Neural progenitor cell (in vitro differentiated cells): ENCODE results near the gene MMP21. TPM values are rescaled to one million over a fixed set of nuclear protein-coding genes. Genes with fewer than 3 reads are reported as not detected.

Experiments
- DNase-seq: peaks from one replicate; pipeline ENCODE4 v3.0.0-alpha.2; 2016; ENCODE audit warnings: low spot score
- H2AFZ ChIP-seq: fragments of 200-600 bp; sonication (generic); replicated peaks from 2 replicates; pipeline ENCODE4 v1.6.1; 2016; ENCODE audit warnings: antibody characterized with exemption
- H3F3A ChIP-seq: fragments of 200-600 bp; sonication (generic); 2 replicates; pipeline ENCODE4 v1.6.1; 2016; ENCODE audit warnings: antibody characterized with exemption, low read depth
- H3K27ac ChIP-seq: fragments of 200-600 bp; sonication (generic); 2 replicates; pipeline ENCODE4 v1.5.1; 2016; ENCODE audit warnings: mild to moderate bottlenecking
- H3K27me3 ChIP-seq: fragments of 200-600 bp; sonication (generic); 2 replicates; pipeline ENCODE4 v1.6.1; 2016; ENCODE audit warnings: mild to moderate bottlenecking, moderate library complexity
- H3K36me3 ChIP-seq: fragments of 200-600 bp; sonication (generic); 2 replicates; pipeline ENCODE4 v1.5.1; 2016
- H3K4me1 ChIP-seq: fragments of 200-600 bp; sonication (generic); 2 replicates; pipeline ENCODE4 v1.6.1; 2016; ENCODE audit warnings: mixed run types
- H3K4me2 ChIP-seq: fragments of 200-600 bp; sonication (generic); 2 replicates; pipeline ENCODE4 v1.6.1; 2016
- H3K4me3 ChIP-seq: fragments of 200-600 bp; sonication (generic); 2 replicates; pipeline ENCODE4 v1.5.1; 2016
- H3K79me2 ChIP-seq: fragments of 200-600 bp; sonication (generic); 2 replicates; pipeline ENCODE4 v1.6.1; 2016; ENCODE audit warnings: low read depth
- H3K9ac ChIP-seq: fragments of 200-600 bp; sonication (generic); 2 replicates; pipeline ENCODE4 v1.6.1; 2016
- H3K9me3 ChIP-seq: fragments of 200-600 bp; sonication (generic); 2 replicates; pipeline ENCODE4 v1.5.1; 2016; ENCODE audit warnings: low read depth
- H4K20me1 ChIP-seq: fragments of 200-600 bp; sonication (generic); 2 replicates; pipeline ENCODE4 v1.6.1; 2016; ENCODE audit warnings: low read depth
- H3K27ac Mint-ChIP-seq: 3 replicates; pipeline ENCODE4 v1.8.0; 2021; ENCODE audit warnings: mixed read lengths
- H3K27me3 Mint-ChIP-seq: 2 replicates; pipeline ENCODE4 v1.8.0; 2022; ENCODE audit warnings: low read depth, mild to moderate bottlenecking, inconsistent platforms, moderate library complexity, mixed read lengths; ENCODE audit not compliant: insufficient read depth
- H3K36me3 Mint-ChIP-seq: 3 replicates; pipeline ENCODE4 v1.8.0; 2021; ENCODE audit warnings: mixed read lengths
- H3K4me1 Mint-ChIP-seq: 3 replicates; pipeline ENCODE4 v1.8.0; 2021; ENCODE audit warnings: mixed read lengths
- H3K4me3 Mint-ChIP-seq: 3 replicates; pipeline ENCODE4 v1.8.0; 2021; ENCODE audit warnings: mild to moderate bottlenecking, moderate library complexity, mixed read lengths
- H3K9me3 Mint-ChIP-seq: 3 replicates; pipeline ENCODE4 v1.8.0; 2020; ENCODE audit warnings: mixed read lengths
- EZH2 ChIP-seq: fragments of 200-600 bp; sonication (generic); IDR thresholded peaks from 2 replicates; pipeline ENCODE4 v1.6.1; 2017; ENCODE audit warnings: antibody characterized with exemption, mild to moderate bottlenecking, moderate library complexity
- EZH2phosphoT487 ChIP-seq: fragments of 200-600 bp; sonication (generic); IDR thresholded peaks from 2 replicates; pipeline ENCODE4 v1.6.1; 2017; ENCODE audit warnings: antibody characterized with exemption
- total RNA-seq: library from RNA; depleted of rRNA; stranded (reverse); fragments of >200 nt; gene quantifications from 2 replicates; pipeline ENCODE4 v1.2.3, GENCODE V29; 2015; ENCODE audit warnings: low replicate concordance
- TF ChIP-seq, protein P1 (sequence below): fragments of 200-600 bp; sonication (generic); IDR thresholded peaks from 2 replicates; pipeline ENCODE4 v1.5.1; 2017; ENCODE audit warnings: antibody characterized with exemption, mild to moderate bottlenecking

Gene MMP21
- total RNA-seq, 1 donor from 2014 or later: not detected

- H3K36me3 ChIP-seq: peaks cover 46% of the 10 kb centered on the region
- no peaks in the 10 kb centered on the region for H3K9me3 ChIP-seq
- H3K79me2 ChIP-seq: no peaks in the 10 kb centered on the region
- TF ChIP-seq, protein P1, sequence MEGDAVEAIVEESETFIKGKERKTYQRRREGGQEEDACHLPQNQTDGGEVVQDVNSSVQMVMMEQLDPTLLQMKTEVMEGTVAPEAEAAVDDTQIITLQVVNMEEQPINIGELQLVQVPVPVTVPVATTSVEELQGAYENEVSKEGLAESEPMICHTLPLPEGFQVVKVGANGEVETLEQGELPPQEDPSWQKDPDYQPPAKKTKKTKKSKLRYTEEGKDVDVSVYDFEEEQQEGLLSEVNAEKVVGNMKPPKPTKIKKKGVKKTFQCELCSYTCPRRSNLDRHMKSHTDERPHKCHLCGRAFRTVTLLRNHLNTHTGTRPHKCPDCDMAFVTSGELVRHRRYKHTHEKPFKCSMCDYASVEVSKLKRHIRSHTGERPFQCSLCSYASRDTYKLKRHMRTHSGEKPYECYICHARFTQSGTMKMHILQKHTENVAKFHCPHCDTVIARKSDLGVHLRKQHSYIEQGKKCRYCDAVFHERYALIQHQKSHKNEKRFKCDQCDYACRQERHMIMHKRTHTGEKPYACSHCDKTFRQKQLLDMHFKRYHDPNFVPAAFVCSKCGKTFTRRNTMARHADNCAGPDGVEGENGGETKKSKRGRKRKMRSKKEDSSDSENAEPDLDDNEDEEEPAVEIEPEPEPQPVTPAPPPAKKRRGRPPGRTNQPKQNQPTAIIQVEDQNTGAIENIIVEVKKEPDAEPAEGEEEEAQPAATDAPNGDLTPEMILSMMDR: no peak
- TF ChIP-seq EZH2 (no peak), EZH2phosphoT487 (no peak)
- H3K4me2 ChIP-seq: no peak overlapping the region
- no peaks in the 10 kb centered on the region for H3F3A ChIP-seq
- H3K9ac ChIP-seq: no peak overlapping the region
- no peak overlapping the region for H3K27ac ChIP-seq
- Mint-ChIP-seq H3K27me3 (no peaks in the 10 kb centered on the region), H3K36me3 (peaks cover 26% of the 10 kb centered on the region), H3K27ac (no peak overlapping the region), H3K4me1 (peaks cover 3% of the 10 kb centered on the region), H3K9me3 (no peaks in the 10 kb centered on the region), H3K4me3 (no peak overlapping the region)
- H4K20me1 ChIP-seq: peaks cover 7% of the 10 kb centered on the region
- no peak for DNase-seq
- H3K4me1 ChIP-seq: no peaks in the 10 kb centered on the region
- H2AFZ ChIP-seq: no peak overlapping the region
- no peak overlapping the region for H3K4me3 ChIP-seq
- H3K27me3 ChIP-seq: no peaks in the 10 kb centered on the region
Measured at GRCh38 chr10:125734148-125734547, 41.5 kb downstream of the MMP21 start.

- H3K27ac Mint-ChIP-seq: no peak overlapping the region
- H4K20me1 ChIP-seq: no peaks in the 10 kb centered on the region
- H3K4me2 ChIP-seq: no peak overlapping the region
- H3K27me3 Mint-ChIP-seq: no peaks in the 10 kb centered on the region
- H3F3A ChIP-seq: no peaks in the 10 kb centered on the region
- no peak overlapping the region for H2AFZ ChIP-seq
- H3K4me1 Mint-ChIP-seq: no peaks in the 10 kb centered on the region
- H3K27ac ChIP-seq: no peak overlapping the region
- no peaks in the 10 kb centered on the region for H3K9me3 ChIP-seq
- no peaks in the 10 kb centered on the region for H3K9me3 Mint-ChIP-seq
- peaks cover 18% of the 10 kb centered on the region for H3K36me3 Mint-ChIP-seq
- no peaks in the 10 kb centered on the region for H3K4me1 ChIP-seq
- no peak overlapping the region for H3K9ac ChIP-seq
- no peak overlapping the region for H3K4me3 ChIP-seq
- H3K4me3 Mint-ChIP-seq: no peak overlapping the region
- no peak for DNase-seq
- no peaks in the 10 kb centered on the region for H3K27me3 ChIP-seq
- peaks cover under 1% of the 10 kb centered on the region for H3K79me2 ChIP-seq
- TF ChIP-seq, protein P1: no peak
- TF ChIP-seq EZH2phosphoT487 (no peak), EZH2 (no peak)
- H3K36me3 ChIP-seq: peaks cover 40% of the 10 kb centered on the region
Measured at GRCh38 chr10:125727436-125727835, 48.2 kb downstream of the MMP21 start.

DNA sequence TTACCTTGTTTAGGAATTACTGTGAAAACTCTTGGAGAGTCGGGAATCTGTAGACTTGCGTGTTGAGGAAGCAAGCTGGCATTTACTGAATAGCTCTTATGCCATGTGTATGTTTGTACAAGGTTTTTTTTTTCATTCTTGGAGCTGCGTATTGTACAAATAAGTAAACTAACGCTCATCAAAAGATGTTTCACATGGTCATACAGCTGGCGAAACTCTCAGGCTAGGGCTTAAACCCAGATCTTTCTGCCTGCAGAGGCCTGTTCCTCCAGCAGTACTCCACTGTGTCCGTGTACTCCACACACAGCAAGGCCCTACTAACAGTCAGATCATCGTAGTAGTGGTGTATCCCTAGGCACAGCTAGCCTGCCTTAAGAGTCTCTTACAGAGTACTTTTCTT is 48.7 kb downstream of the MMP21 start:
- H3K27ac ChIP-seq: no peak overlapping the region
- Mint-ChIP-seq H3K9me3 (no peaks in the 10 kb centered on the region), H3K27ac (no peak overlapping the region), H3K4me3 (no peak overlapping the region), H3K27me3 (no peaks in the 10 kb centered on the region), H3K36me3 (peaks cover 16% of the 10 kb centered on the region), H3K4me1 (no peaks in the 10 kb centered on the region)
- H3K4me3 ChIP-seq: no peak overlapping the region
- no peaks in the 10 kb centered on the region for H4K20me1 ChIP-seq
- TF ChIP-seq EZH2phosphoT487: no peak
- TF ChIP-seq, protein P1: no peak
- no peak for TF ChIP-seq EZH2
- no peak overlapping the region for H3K4me2 ChIP-seq
- H3K9me3 ChIP-seq: no peaks in the 10 kb centered on the region
- no peaks in the 10 kb centered on the region for H3F3A ChIP-seq
- H3K27me3 ChIP-seq: no peaks in the 10 kb centered on the region
- H2AFZ ChIP-seq: no peak overlapping the region
- H3K79me2 ChIP-seq: peaks cover 5% of the 10 kb centered on the region
- H3K36me3 ChIP-seq: peaks cover 45% of the 10 kb centered on the region
- no peak for DNase-seq
- no peak overlapping the region for H3K9ac ChIP-seq
- no peaks in the 10 kb centered on the region for H3K4me1 ChIP-seq

- H2AFZ ChIP-seq: no peak overlapping the region
- peaks cover 3% of the 10 kb centered on the region for H3K9me3 ChIP-seq
- H4K20me1 ChIP-seq: peaks cover 9% of the 10 kb centered on the region
- peaks cover 3% of the 10 kb centered on the region for H3F3A ChIP-seq
- Mint-ChIP-seq H3K36me3 (peaks cover 6% of the 10 kb centered on the region), H3K4me3 (no peak overlapping the region), H3K27me3 (no peaks in the 10 kb centered on the region), H3K27ac (no peak overlapping the region), H3K4me1 (peaks cover 11% of the 10 kb centered on the region), H3K9me3 (peaks cover 3% of the 10 kb centered on the region)
- no peak overlapping the region for H3K9ac ChIP-seq
- H3K36me3 ChIP-seq: peaks cover 39% of the 10 kb centered on the region
- H3K4me2 ChIP-seq: no peak overlapping the region
- no peaks in the 10 kb centered on the region for H3K27me3 ChIP-seq
- H3K27ac ChIP-seq: no peak overlapping the region
- TF ChIP-seq, protein P1: no peak
- TF ChIP-seq EZH2 (no peak), EZH2phosphoT487 (no peak)
- DNase-seq: no peak
- peaks cover 9% of the 10 kb centered on the region for H3K4me1 ChIP-seq
- no peak overlapping the region for H3K4me3 ChIP-seq
- peaks cover 29% of the 10 kb centered on the region for H3K79me2 ChIP-seq
Measured at GRCh38 chr10:125722811-125723210, 52.8 kb downstream of the MMP21 start.
